GM20000 (cell line): ENCODE data around the gene ST7.
"Not testable (repeated sequence)": the region's sequence is repeated elsewhere in the genome, so short reads cannot be mapped to it uniquely, and the experiment has no call there.

Experiments used
- DNase-seq: peaks from one replicate; pipeline ENCODE4 v3.0.0; 2012; ENCODE audit warnings: low spot score
- CTCF ChIP-seq: IDR thresholded peaks from 2 replicates; pipeline ENCODE4 v1.5.1; 2012; ENCODE audit warnings: mild to moderate bottlenecking, control low read depth; ENCODE audit errors: extremely low read depth, missing control alignments

ST7 gene

DNA sequence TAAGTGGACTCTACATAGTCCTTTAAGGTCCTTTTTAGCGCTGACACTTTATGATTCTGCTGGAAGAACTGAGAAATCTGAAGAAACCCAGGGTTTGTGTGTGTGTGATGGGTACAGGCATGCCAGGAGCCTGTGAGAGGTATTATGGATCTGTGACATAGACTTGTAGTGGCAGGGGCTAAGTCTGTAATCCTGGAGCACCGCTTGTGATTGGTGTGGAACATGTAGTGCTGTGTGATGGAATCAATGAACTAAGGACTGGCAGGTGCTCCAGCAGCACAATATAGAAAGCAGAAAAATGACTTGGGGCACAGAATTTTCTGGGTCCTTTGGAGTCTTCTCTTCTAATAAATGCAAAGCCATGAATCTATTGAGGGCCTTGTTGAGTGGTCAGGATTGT, 163.9 kb downstream of the ST7 start:
- TF ChIP-seq CTCF: no peak
- no peak for DNase-seq

GRCh38 chr7:117118579-117119180, 165.4 kb downstream of the ST7 start:
- no peak for DNase-seq
- TF ChIP-seq CTCF: no peak

GRCh38 chr7:117119192-117119924, 166.1 kb downstream of the ST7 start:
- DNase-seq: peak; percentile 35
- TF ChIP-seq CTCF: peak; percentile 68

- not testable (repeated sequence) for DNase-seq
These were observed 167.0 kb downstream of the ST7 start for GRCh38 chr7:117120321-117120720.

GRCh38 chr7:117122036-117122435, 168.7 kb downstream of the ST7 start:
- not testable (repeated sequence) for DNase-seq

DNA sequence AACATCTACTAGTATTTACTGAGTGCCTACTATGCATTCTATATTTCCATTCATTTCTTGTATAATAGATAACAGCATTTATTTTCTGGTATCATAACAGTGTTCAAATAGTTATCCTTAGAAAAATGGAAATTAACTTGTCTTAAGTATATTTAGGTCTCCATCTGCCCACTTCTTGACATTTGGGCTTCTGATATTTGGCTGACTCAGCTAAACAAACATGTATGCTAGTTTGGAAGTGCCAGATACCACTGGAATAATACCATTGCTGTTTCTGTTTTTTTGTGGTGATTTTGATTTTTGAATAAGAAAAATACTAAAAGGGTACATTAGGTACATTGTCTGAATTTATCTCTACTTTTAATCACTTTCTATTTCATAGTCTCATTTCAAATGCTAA, 169.2 kb downstream of the ST7 start:
- no peak for DNase-seq
- no peak for TF ChIP-seq CTCF

DNA sequence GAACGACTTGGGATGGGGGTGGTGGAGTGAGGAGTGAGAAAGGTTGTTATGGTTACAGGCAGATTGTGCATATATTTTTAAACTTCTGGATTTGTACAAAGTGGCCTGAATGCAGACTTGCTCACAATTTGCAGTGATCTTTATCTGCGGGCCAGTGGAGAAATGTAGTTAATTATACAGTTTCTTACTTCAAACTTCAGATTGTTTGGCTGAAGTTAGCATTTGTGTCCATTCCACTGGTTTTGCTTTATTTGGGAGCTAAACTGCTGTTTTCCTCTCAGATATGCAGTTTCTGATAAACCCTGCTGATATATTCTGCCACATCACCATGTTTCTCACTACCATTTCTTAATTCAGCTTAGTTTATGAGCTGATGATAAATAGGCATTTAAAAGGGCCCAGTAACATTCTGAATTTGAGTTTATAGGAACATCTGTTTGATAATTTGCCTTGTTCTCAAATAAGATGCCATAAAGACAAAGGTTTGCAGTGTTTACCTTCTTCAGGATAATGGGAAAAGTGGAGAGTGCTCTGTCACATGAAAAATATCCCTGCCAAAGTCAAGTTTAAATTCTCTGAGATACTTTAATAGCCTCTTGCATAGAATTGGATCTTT, 170.1 kb downstream of the ST7 start:
- no peak for DNase-seq

More for the DNA sequence above, 170.1 kb downstream of the ST7 start:
- no peak for TF ChIP-seq CTCF
